ENCODE results near the gene PHF2. TPM values are rescaled to one million over a fixed set of nuclear protein-coding genes. Genes with fewer than 3 reads are reported as not detected.

Gene PHF2
- total and polyA plus RNA-seq, 9 of the 15 experiments (the other 6 are each of a cell fraction or from before 2014, with no cell fraction given), result 0.37 to 14.4 (median 8.1) TPM

GRCh38 chr9:93708289-93708986 is 132.1 kb downstream of the PHF2 start:
- Histone ChIP-seq H3K9ac (ENCODE audit: insufficient read depth in 1 of 2, low read depth in 2 of 2, low read length in 2 of 2) (no peak overlapping the region), H3K4me2 (ENCODE audit: insufficient read depth, low read length) (no peak overlapping the region), H3K4me1 (replicated peaks in 1 of 2; ENCODE audit: control insufficient read depth in 2 of 2, insufficient read depth in 2 of 2, low read length in 2 of 2) (no peaks in the 10 kb centered on the region), H3K79me2 (ENCODE audit: control insufficient read depth, insufficient read depth, low read length) (no peaks in the 10 kb centered on the region), H4K20me1 (replicated peaks; ENCODE audit: control insufficient read depth, insufficient read depth, low read length) (no peaks in the 10 kb centered on the region), H3K9me3 (replicated peaks; ENCODE audit: control insufficient read depth, insufficient read depth, low read depth, low read length) (no peaks in the 10 kb centered on the region), H3K27ac (ENCODE audit: extremely low read depth, low read depth, low read length) (no peak overlapping the region), H2AFZ (ENCODE audit: low read depth, low read length) (no peak overlapping the region), H3K4me3 (no peak overlapping the region), H3K36me3 (ENCODE audit: control insufficient read depth, insufficient read depth, low read length) (no peaks in the 10 kb centered on the region), H3K9me1 (ENCODE audit: control insufficient read depth, insufficient read depth, low read length) (no peaks in the 10 kb centered on the region), H3K27me3 (ENCODE audit: control insufficient read depth in 2 of 2, insufficient read depth in 2 of 2, low read length in 2 of 2) (peaks cover 0 to 9% of the 10 kb centered on the region in 2 experiments; a peak in 2 of 5 replicates)
- ChIA-PET POLR2A (interaction anchor here (0.6 to 1.2 kb wide), 4 partner anchors 12 to 147 kb away, joined by 3 to 5 read pairs (median 3); no protein-coding TSS in a partner anchor), CTCF (ENCODE audit: low intra/inter-chr PET ratio) (no interaction called here)
- no peak for FAIRE-seq
- intact Hi-C loops (cut with micrococcal nuclease), result no loop called here
- in situ Hi-C loops (cut with MboI), result no loop called here
- no TSS peak for BruUV-seq (replicated peaks)
- no peak for TF ChIP-seq ZNF121 (CRISPR knock-in tag; conservative IDR thresholded peaks at IDR 0.05)
- no peak for TF ChIP-seq ERF (CRISPR knock-in tag; IDR thresholded peaks at IDR 0.05)
- no peak for TF ChIP-seq CCAR2 (IDR thresholded peaks at IDR 0.05; ENCODE audit: low read depth, low read length)
- no peak for TF ChIP-seq HLTF (IDR thresholded peaks at IDR 0.05)
- no peak for TF ChIP-seq SAFB (IDR thresholded peaks at IDR 0.05; ENCODE audit: borderline replicate concordance, low read depth, low read length)
- TF ChIP-seq ZNF174 (CRISPR knock-in tag; IDR thresholded peaks at IDR 0.05), result no peak
- no peak for TF ChIP-seq NRF1 (conservative IDR thresholded peaks at IDR 0.05 in 1 of 2, IDR thresholded peaks at IDR 0.05 in 1 of 2)
- TF ChIP-seq ZFP1 (CRISPR knock-in tag; IDR thresholded peaks at IDR 0.05), result no peak
- TF ChIP-seq BRD9 (IDR thresholded peaks at IDR 0.05; ENCODE audit: low read depth, partially characterized antibody), result no peak
- 2% methylated on average over 8 of the region's 8 CpGs for WGBS (ENCODE audit: insufficient coverage, low coverage, missing lambda C conversion rate)
- no peak for ATAC-seq
- DNase-seq (ENCODE audit: extremely low read depth in 1 of 4, low spot score in 3 of 4), result no peak
